Measurements from ENCODE around the gene LRPPRC. TPM values are rescaled to one million over a fixed set of nuclear protein-coding genes. Genes with fewer than 3 reads are reported as not detected.

Gene LRPPRC
- total RNA-seq, 1 experiment from 2014 or later: 82.7 TPM

GRCh38 chr2:43998263-43998662 is 2.5 kb upstream of the LRPPRC start:
- Histone ChIP-seq H4K20me1 (ENCODE audit: insufficient read depth, low read depth, low read length) (peaks cover 21% of the 10 kb centered on the region), H3K27me3 (ENCODE audit: low read length) (no peaks in the 10 kb centered on the region), H3K9me3 (ENCODE audit: low read length) (no peaks in the 10 kb centered on the region), H3K27ac (ENCODE audit: low read length) (no peak overlapping the region), H3K4me1 (ENCODE audit: low read length) (peaks cover 21% of the 10 kb centered on the region), H3K4me2 (ENCODE audit: low read depth, low read length, poor library complexity, severe bottlenecking) (no peak overlapping the region), H3K36me3 (ENCODE audit: insufficient read depth, low read length) (peaks cover 10% of the 10 kb centered on the region; the same call in 1 of the 2 replicates), H3K9ac (ENCODE audit: low read length) (no peak overlapping the region), H2AFZ (ENCODE audit: low read length) (no peak overlapping the region), H3K9me2 (replicated peaks; ENCODE audit: insufficient read depth, low read length) (no peaks in the 10 kb centered on the region), H3K4me3 (ENCODE audit: low read length) (no peak overlapping the region), H3K79me2 (ENCODE audit: low read length) (peaks cover 28% of the 10 kb centered on the region)
- DNase-seq: peak; percentile 24

- Histone ChIP-seq H3K79me2 (ENCODE audit: low read length) (peaks cover 76% of the 10 kb centered on the region), H3K4me2 (ENCODE audit: low read depth, low read length, poor library complexity, severe bottlenecking) (peak overlapping the region; percentile 84), H3K27ac (ENCODE audit: low read length) (no peak overlapping the region), H3K36me3 (ENCODE audit: insufficient read depth, low read length) (peaks cover 29% of the 10 kb centered on the region; the same call in 1 of the 2 replicates), H3K4me3 (ENCODE audit: low read length) (no peak overlapping the region), H3K27me3 (ENCODE audit: low read length) (no peaks in the 10 kb centered on the region), H3K9ac (ENCODE audit: low read length) (no peak overlapping the region), H3K9me3 (ENCODE audit: low read length) (no peaks in the 10 kb centered on the region), H4K20me1 (ENCODE audit: insufficient read depth, low read depth, low read length) (peaks cover 43% of the 10 kb centered on the region), H3K9me2 (replicated peaks; ENCODE audit: insufficient read depth, low read length) (no peaks in the 10 kb centered on the region), H2AFZ (ENCODE audit: low read length) (no peak overlapping the region), H3K4me1 (ENCODE audit: low read length) (peaks cover 22% of the 10 kb centered on the region)
- DNase-seq: no peak
Observed at GRCh38 chr2:43993437-43993836, 2.4 kb downstream of the LRPPRC start.

- H3K36me3 ChIP-seq (ENCODE audit: insufficient read depth, low read length): peaks cover 29% of the 10 kb centered on the region; the same call in 1 of the 2 replicates
- H4K20me1 ChIP-seq (ENCODE audit: insufficient read depth, low read depth, low read length): peaks cover 37% of the 10 kb centered on the region
- peaks cover 96% of the 10 kb centered on the region for H3K79me2 ChIP-seq (ENCODE audit: low read length)
- peaks cover 13% of the 10 kb centered on the region for H3K4me1 ChIP-seq (ENCODE audit: low read length)
- no peak overlapping the region for H3K27ac ChIP-seq (ENCODE audit: low read length)
- H2AFZ ChIP-seq (ENCODE audit: low read length): no peak overlapping the region
- no peak overlapping the region for H3K9ac ChIP-seq (ENCODE audit: low read length)
- H3K4me2 ChIP-seq (ENCODE audit: low read depth, low read length, poor library complexity, severe bottlenecking): no peak overlapping the region
- no peak overlapping the region for H3K4me3 ChIP-seq (ENCODE audit: low read length)
- no peaks in the 10 kb centered on the region for H3K27me3 ChIP-seq (ENCODE audit: low read length)
- no peaks in the 10 kb centered on the region for H3K9me3 ChIP-seq (ENCODE audit: low read length)
- no peak for DNase-seq
- no peaks in the 10 kb centered on the region for H3K9me2 ChIP-seq (replicated peaks; ENCODE audit: insufficient read depth, low read length)
Observed at GRCh38 chr2:43989545-43989944, 6.2 kb downstream of the LRPPRC start.

GRCh38 chr2:43986600-43986999 is 9.2 kb downstream of the LRPPRC start:
- DNase-seq: no peak
- no peak overlapping the region for H3K9ac ChIP-seq (ENCODE audit: low read length)
- H3K4me2 ChIP-seq (ENCODE audit: low read depth, low read length, poor library complexity, severe bottlenecking): no peak overlapping the region
- no peaks in the 10 kb centered on the region for H3K9me3 ChIP-seq (ENCODE audit: low read length)
- H3K9me2 ChIP-seq (replicated peaks; ENCODE audit: insufficient read depth, low read length): no peaks in the 10 kb centered on the region
- H4K20me1 ChIP-seq (ENCODE audit: insufficient read depth, low read depth, low read length): peaks cover 19% of the 10 kb centered on the region; the same call in 1 of the 2 replicates
- no peaks in the 10 kb centered on the region for H3K4me1 ChIP-seq (ENCODE audit: low read length)
- peaks cover 18% of the 10 kb centered on the region; the same call in 1 of the 2 replicates for H3K36me3 ChIP-seq (ENCODE audit: insufficient read depth, low read length)
- H2AFZ ChIP-seq (ENCODE audit: low read length): no peak overlapping the region
- no peak overlapping the region for H3K4me3 ChIP-seq (ENCODE audit: low read length)
- no peaks in the 10 kb centered on the region for H3K27me3 ChIP-seq (ENCODE audit: low read length)
- no peak overlapping the region for H3K27ac ChIP-seq (ENCODE audit: low read length)
- peaks cover 96% of the 10 kb centered on the region for H3K79me2 ChIP-seq (ENCODE audit: low read length)

GRCh38 chr2:43985359-43985758 is 10.4 kb downstream of the LRPPRC start:
- Histone ChIP-seq H3K27ac (ENCODE audit: low read length) (no peak overlapping the region), H3K36me3 (ENCODE audit: insufficient read depth, low read length) (peaks cover 20% of the 10 kb centered on the region; the same call in 1 of the 2 replicates), H3K27me3 (ENCODE audit: low read length) (no peaks in the 10 kb centered on the region), H3K4me3 (ENCODE audit: low read length) (no peak overlapping the region), H4K20me1 (ENCODE audit: insufficient read depth, low read depth, low read length) (peaks cover 13% of the 10 kb centered on the region; the same call in 1 of the 2 replicates), H3K4me2 (ENCODE audit: low read depth, low read length, poor library complexity, severe bottlenecking) (no peak overlapping the region), H3K4me1 (ENCODE audit: low read length) (no peaks in the 10 kb centered on the region), H3K9me2 (replicated peaks; ENCODE audit: insufficient read depth, low read length) (no peaks in the 10 kb centered on the region), H3K9ac (ENCODE audit: low read length) (no peak overlapping the region), H3K9me3 (ENCODE audit: low read length) (no peaks in the 10 kb centered on the region), H2AFZ (ENCODE audit: low read length) (no peak overlapping the region), H3K79me2 (ENCODE audit: low read length) (peaks cover 96% of the 10 kb centered on the region)
- DNase-seq: no peak

- Histone ChIP-seq H3K27ac (ENCODE audit: low read length) (no peak overlapping the region), H3K9me2 (replicated peaks; ENCODE audit: insufficient read depth, low read length) (no peaks in the 10 kb centered on the region), H3K4me1 (ENCODE audit: low read length) (no peaks in the 10 kb centered on the region), H3K9me3 (ENCODE audit: low read length) (no peaks in the 10 kb centered on the region), H3K4me2 (ENCODE audit: low read depth, low read length, poor library complexity, severe bottlenecking) (no peak overlapping the region), H2AFZ (ENCODE audit: low read length) (no peak overlapping the region), H3K9ac (ENCODE audit: low read length) (no peak overlapping the region), H3K36me3 (ENCODE audit: insufficient read depth, low read length) (peaks cover 20% of the 10 kb centered on the region; the same call in 1 of the 2 replicates), H3K79me2 (ENCODE audit: low read length) (peaks cover 88% of the 10 kb centered on the region), H4K20me1 (ENCODE audit: insufficient read depth, low read depth, low read length) (peaks cover 13% of the 10 kb centered on the region; the same call in 1 of the 2 replicates), H3K4me3 (ENCODE audit: low read length) (no peak overlapping the region), H3K27me3 (ENCODE audit: low read length) (no peaks in the 10 kb centered on the region)
- no peak for DNase-seq
Observed at GRCh38 chr2:43984533-43984932, 11.3 kb downstream of the LRPPRC start.

GRCh38 chr2:43980902-43981301 is 14.9 kb downstream of the LRPPRC start:
- H3K4me1 ChIP-seq (ENCODE audit: low read length): no peaks in the 10 kb centered on the region
- H3K9ac ChIP-seq (ENCODE audit: low read length): no peak overlapping the region
- H3K79me2 ChIP-seq (ENCODE audit: low read length): peaks cover 82% of the 10 kb centered on the region
- no peak overlapping the region for H3K4me3 ChIP-seq (ENCODE audit: low read length)
- no peaks in the 10 kb centered on the region for H3K9me3 ChIP-seq (ENCODE audit: low read length)
- 0 out of 2 replicates have a peak, but pooled peaks cover 8% of the 10 kb centered on the region for H4K20me1 ChIP-seq (ENCODE audit: insufficient read depth, low read depth, low read length)
- H3K27me3 ChIP-seq (ENCODE audit: low read length): no peaks in the 10 kb centered on the region
- H3K4me2 ChIP-seq (ENCODE audit: low read depth, low read length, poor library complexity, severe bottlenecking): no peak overlapping the region
- DNase-seq: no peak
- no peaks in the 10 kb centered on the region for H3K9me2 ChIP-seq (replicated peaks; ENCODE audit: insufficient read depth, low read length)
- H3K36me3 ChIP-seq (ENCODE audit: insufficient read depth, low read length): peaks cover 56% of the 10 kb centered on the region; the same call in 1 of the 2 replicates
- no peak overlapping the region for H3K27ac ChIP-seq (ENCODE audit: low read length)
- no peak overlapping the region for H2AFZ ChIP-seq (ENCODE audit: low read length)

GRCh38 chr2:43977677-43978375 is 18.0 kb downstream of the LRPPRC start:
- Histone ChIP-seq H3K4me2 (ENCODE audit: low read depth, low read length, poor library complexity, severe bottlenecking) (no peak overlapping the region), H4K20me1 (ENCODE audit: insufficient read depth, low read depth, low read length) (0 out of 2 replicates have a peak, but pooled peaks cover 5% of the 10 kb centered on the region), H3K9ac (ENCODE audit: low read length) (no peak overlapping the region), H3K9me3 (ENCODE audit: low read length) (no peaks in the 10 kb centered on the region), H3K9me2 (replicated peaks; ENCODE audit: insufficient read depth, low read length) (no peaks in the 10 kb centered on the region), H3K27ac (ENCODE audit: low read length) (no peak overlapping the region), H2AFZ (ENCODE audit: low read length) (no peak overlapping the region), H3K4me1 (ENCODE audit: low read length) (no peaks in the 10 kb centered on the region), H3K27me3 (ENCODE audit: low read length) (no peaks in the 10 kb centered on the region), H3K79me2 (ENCODE audit: low read length) (peaks cover 64% of the 10 kb centered on the region), H3K4me3 (ENCODE audit: low read length) (no peak overlapping the region), H3K36me3 (ENCODE audit: insufficient read depth, low read length) (peaks cover 81% of the 10 kb centered on the region; the same call in 1 of the 2 replicates)
- DNase-seq: no peak
